Esophagus squamous epithelium (tissue), 4 donors: ENCODE measurements around the gene COX15.

ENCODE experiments used
- POLR2A ChIP-seq, 4 donors: fragments of 450-650 bp; IDR thresholded peaks; one replicate each; pipeline ENCODE4 v1.6.1; 2017; ENCODE audit warnings: antibody characterized with exemption in 4 of 4, mild to moderate bottlenecking in 4 of 4, moderate library complexity in 3 of 4
- TF ChIP-seq, protein P1 (sequence below), 6 experiments: fragments of 450-650 bp in 4 of 6; fragments of 200-600 bp in 2 of 6; sonication (generic) in 2 of 6; IDR thresholded peaks; one replicate each; pipeline ENCODE4 v1.5.1; 2016 to 2019; ENCODE audit warnings: antibody characterized with exemption in 6 of 6, mild to moderate bottlenecking in 4 of 6, moderate library complexity in 4 of 6

DNA sequence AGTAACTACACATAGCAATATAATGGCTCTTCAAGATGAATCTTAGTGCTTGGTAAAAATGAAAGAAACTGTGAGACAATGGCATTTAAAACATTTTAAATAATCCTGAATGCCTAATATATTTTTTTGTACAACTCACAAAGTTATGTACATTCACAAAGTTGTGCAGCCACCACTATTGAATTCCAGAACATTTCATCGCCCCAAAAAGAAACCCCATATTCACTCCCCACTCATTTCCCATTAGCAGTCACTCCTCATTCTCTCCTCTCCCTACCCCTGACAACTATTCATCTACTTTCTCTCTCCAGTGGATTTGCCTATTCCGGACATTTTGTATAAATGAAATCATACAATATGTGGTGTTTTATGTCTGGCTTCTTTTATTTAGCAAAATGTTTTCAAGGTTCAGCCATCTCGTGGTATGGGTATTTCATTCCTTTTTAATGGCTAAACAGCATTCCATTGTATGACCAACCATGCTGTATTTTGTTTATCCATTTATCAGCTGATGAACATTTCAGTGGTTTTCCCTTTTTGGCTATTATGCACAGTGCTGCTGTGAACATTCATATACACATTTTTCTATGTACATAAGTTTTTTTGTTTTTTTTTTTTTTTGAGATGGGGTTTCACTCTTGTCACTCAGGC lies 37.9 kb downstream of the COX15 start:
- TF ChIP-seq, protein P1, sequence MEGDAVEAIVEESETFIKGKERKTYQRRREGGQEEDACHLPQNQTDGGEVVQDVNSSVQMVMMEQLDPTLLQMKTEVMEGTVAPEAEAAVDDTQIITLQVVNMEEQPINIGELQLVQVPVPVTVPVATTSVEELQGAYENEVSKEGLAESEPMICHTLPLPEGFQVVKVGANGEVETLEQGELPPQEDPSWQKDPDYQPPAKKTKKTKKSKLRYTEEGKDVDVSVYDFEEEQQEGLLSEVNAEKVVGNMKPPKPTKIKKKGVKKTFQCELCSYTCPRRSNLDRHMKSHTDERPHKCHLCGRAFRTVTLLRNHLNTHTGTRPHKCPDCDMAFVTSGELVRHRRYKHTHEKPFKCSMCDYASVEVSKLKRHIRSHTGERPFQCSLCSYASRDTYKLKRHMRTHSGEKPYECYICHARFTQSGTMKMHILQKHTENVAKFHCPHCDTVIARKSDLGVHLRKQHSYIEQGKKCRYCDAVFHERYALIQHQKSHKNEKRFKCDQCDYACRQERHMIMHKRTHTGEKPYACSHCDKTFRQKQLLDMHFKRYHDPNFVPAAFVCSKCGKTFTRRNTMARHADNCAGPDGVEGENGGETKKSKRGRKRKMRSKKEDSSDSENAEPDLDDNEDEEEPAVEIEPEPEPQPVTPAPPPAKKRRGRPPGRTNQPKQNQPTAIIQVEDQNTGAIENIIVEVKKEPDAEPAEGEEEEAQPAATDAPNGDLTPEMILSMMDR (IDR thresholded peaks at IDR 0.05), result no peak
- no peak for TF ChIP-seq POLR2A (IDR thresholded peaks at IDR 0.05)
